Uterus (tissue), 2 donors: ENCODE results near the gene HPS4.

Source experiments
- POLR2A ChIP-seq, 2 donors: fragments of 450-650 bp; IDR thresholded peaks; one replicate each; pipeline ENCODE4 v1.6.1; 2016; ENCODE audit warnings: antibody characterized with exemption in 2 of 2, mild to moderate bottlenecking in 1 of 2, moderate library complexity in 1 of 2
- TF ChIP-seq, protein P1 (sequence below), 4 experiments: fragments of 200-600 bp in 2 of 4; fragments of 450-650 bp in 2 of 4; sonication (generic) in 2 of 4; IDR thresholded peaks; one replicate each; pipeline ENCODE4 v1.5.1; 2016 to 2019; ENCODE audit warnings: antibody characterized with exemption in 4 of 4, mild to moderate bottlenecking in 2 of 4, moderate library complexity in 1 of 4

- TF ChIP-seq, protein P1, sequence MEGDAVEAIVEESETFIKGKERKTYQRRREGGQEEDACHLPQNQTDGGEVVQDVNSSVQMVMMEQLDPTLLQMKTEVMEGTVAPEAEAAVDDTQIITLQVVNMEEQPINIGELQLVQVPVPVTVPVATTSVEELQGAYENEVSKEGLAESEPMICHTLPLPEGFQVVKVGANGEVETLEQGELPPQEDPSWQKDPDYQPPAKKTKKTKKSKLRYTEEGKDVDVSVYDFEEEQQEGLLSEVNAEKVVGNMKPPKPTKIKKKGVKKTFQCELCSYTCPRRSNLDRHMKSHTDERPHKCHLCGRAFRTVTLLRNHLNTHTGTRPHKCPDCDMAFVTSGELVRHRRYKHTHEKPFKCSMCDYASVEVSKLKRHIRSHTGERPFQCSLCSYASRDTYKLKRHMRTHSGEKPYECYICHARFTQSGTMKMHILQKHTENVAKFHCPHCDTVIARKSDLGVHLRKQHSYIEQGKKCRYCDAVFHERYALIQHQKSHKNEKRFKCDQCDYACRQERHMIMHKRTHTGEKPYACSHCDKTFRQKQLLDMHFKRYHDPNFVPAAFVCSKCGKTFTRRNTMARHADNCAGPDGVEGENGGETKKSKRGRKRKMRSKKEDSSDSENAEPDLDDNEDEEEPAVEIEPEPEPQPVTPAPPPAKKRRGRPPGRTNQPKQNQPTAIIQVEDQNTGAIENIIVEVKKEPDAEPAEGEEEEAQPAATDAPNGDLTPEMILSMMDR (IDR thresholded peaks at IDR 0.05) = no peak
- no peak for TF ChIP-seq POLR2A (IDR thresholded peaks at IDR 0.05)
These were observed 29.6 kb downstream of the HPS4 start for GRCh38 chr22:26453812-26454500.
